Parathyroid adenoma (tissue), 2 donors: Measurements from ENCODE around the gene ARHGAP24.
A peak's percentile ranks its signal among the peaks of the same experiment; 100 is the strongest.

Experiments used
- H2AFZ ChIP-seq: fragments of 300-600 bp; sonication (generic); one replicate; pipeline ENCODE4 v1.7.0; 2017; ENCODE audit warnings: antibody characterized with exemption, mild to moderate bottlenecking
- H3K27ac ChIP-seq: fragments of 300-600 bp; sonication (generic); one replicate; pipeline ENCODE4 v1.7.0; 2017
- H3K27me3 ChIP-seq: fragments of 300-600 bp; sonication (generic); one replicate; pipeline ENCODE4 v1.7.0; 2017; ENCODE audit warnings: low read length; ENCODE audit not compliant: control insufficient read depth, insufficient read depth
- H3K36me3 ChIP-seq: fragments of 300-600 bp; sonication (generic); one replicate; pipeline ENCODE4 v1.7.0; 2017; ENCODE audit warnings: low read length; ENCODE audit not compliant: control insufficient read depth, insufficient read depth
- H3K4me1 ChIP-seq: fragments of 300-600 bp; sonication (generic); one replicate; pipeline ENCODE4 v1.7.0; 2017; ENCODE audit warnings: control low read depth
- H3K4me2 ChIP-seq: fragments of 300-600 bp; sonication (generic); one replicate; pipeline ENCODE4 v1.7.0; 2017; ENCODE audit warnings: low read length
- H3K4me3 ChIP-seq: fragments of 300-600 bp; sonication (generic); one replicate; pipeline ENCODE4 v1.7.0; 2017; ENCODE audit warnings: low read depth, low read length
- H3K79me2 ChIP-seq: fragments of 300-600 bp; sonication (generic); one replicate; pipeline ENCODE4 v1.7.0; 2017; ENCODE audit warnings: control low read depth
- H3K9ac ChIP-seq: fragments of 300-600 bp; sonication (generic); one replicate; pipeline ENCODE4 v1.7.0; 2017; ENCODE audit warnings: mild to moderate bottlenecking
- H3K9me3 ChIP-seq: fragments of 300-600 bp; sonication (generic); one replicate; pipeline ENCODE4 v1.7.0; 2017; ENCODE audit warnings: low read length; ENCODE audit not compliant: control insufficient read depth
- TF ChIP-seq, protein P1 (sequence below): fragments of 300-600 bp; sonication (generic); IDR thresholded peaks from one replicate; pipeline ENCODE4 v1.7.0; 2017; ENCODE audit warnings: antibody characterized with exemption, mild to moderate bottlenecking
- donor health status: primary hyperparathyroidism.

The ARHGAP24 gene

DNA sequence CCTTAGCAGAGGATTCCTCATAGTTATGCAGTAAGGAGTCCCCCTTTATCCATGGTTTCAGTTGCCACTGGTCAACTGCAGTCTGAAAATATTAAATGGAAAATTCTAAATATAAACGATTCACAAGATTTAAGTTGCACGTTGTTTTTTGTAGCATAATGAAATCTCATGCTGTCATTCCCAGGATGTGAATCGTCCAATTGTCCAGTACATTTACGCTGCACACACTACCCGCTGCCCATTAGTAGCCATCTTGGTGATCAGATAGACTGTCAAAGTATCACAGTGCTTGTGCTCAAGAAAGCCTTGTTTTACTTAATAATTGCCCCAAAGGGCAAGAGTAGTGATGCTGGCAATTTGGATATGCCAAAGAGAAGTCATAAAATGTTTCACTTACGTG, 450.1 kb downstream of the ARHGAP24 start:
- Histone ChIP-seq H3K27ac (no peak overlapping the region), H3K36me3 (no peaks in the 10 kb centered on the region), H3K4me3 (no peak overlapping the region), H3K27me3 (no peaks in the 10 kb centered on the region), H3K4me1 (no peaks in the 10 kb centered on the region), H3K9ac (no peak overlapping the region), H2AFZ (no peak overlapping the region), H3K9me3 (no peaks in the 10 kb centered on the region), H3K4me2 (no peak overlapping the region), H3K79me2 (no peaks in the 10 kb centered on the region)
- TF ChIP-seq, protein P1, sequence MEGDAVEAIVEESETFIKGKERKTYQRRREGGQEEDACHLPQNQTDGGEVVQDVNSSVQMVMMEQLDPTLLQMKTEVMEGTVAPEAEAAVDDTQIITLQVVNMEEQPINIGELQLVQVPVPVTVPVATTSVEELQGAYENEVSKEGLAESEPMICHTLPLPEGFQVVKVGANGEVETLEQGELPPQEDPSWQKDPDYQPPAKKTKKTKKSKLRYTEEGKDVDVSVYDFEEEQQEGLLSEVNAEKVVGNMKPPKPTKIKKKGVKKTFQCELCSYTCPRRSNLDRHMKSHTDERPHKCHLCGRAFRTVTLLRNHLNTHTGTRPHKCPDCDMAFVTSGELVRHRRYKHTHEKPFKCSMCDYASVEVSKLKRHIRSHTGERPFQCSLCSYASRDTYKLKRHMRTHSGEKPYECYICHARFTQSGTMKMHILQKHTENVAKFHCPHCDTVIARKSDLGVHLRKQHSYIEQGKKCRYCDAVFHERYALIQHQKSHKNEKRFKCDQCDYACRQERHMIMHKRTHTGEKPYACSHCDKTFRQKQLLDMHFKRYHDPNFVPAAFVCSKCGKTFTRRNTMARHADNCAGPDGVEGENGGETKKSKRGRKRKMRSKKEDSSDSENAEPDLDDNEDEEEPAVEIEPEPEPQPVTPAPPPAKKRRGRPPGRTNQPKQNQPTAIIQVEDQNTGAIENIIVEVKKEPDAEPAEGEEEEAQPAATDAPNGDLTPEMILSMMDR: no peak

DNA sequence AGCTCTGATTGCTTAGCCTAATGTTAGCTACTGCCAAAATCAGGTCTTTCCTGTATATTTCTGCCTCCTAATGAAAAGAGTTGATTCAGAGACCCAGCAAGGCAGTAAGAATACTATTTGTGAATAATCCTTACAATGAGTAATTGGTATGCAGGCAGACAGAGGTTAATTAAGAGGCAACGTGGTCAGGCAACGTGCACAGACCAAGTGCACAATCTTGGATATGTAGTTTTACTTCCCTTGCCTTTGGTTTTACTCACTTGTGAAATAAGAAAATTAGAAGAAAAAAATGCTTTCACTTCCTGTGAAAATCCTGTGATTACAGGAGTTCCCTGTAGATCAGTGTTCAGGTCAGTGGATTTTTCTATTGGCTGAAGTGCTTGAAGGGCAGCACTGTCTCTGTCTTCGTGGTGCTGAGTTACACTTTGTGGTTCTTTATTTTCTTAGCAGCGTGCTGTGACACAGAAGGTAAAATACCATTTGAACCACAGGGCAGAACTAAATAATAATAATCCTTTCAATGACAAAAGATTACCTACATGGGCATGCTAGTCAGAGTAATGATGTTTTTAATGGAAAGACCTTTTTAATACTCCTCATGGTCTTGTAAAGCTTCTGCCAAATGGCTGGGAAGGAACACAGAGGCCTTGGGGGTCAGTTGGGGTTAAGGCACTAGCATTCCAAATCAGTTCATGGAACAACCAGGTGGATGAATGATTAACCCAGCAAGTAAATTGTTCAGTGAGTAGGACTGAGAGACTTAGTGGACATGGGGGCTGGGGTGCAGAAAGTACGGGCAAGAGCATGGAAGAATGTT, 454.0 kb downstream of the ARHGAP24 start:
- TF ChIP-seq, protein P1: no peak
- H3K79me2 ChIP-seq: no peaks in the 10 kb centered on the region
- H3K4me1 ChIP-seq: no peaks in the 10 kb centered on the region
- no peak overlapping the region for H3K27ac ChIP-seq
- H2AFZ ChIP-seq: peak overlapping the region; percentile 33
- H3K27me3 ChIP-seq: no peaks in the 10 kb centered on the region
- no peaks in the 10 kb centered on the region for H3K9me3 ChIP-seq
- no peak overlapping the region for H3K9ac ChIP-seq
- H3K4me3 ChIP-seq: no peak overlapping the region
- no peaks in the 10 kb centered on the region for H3K36me3 ChIP-seq
- H3K4me2 ChIP-seq: no peak overlapping the region

DNA sequence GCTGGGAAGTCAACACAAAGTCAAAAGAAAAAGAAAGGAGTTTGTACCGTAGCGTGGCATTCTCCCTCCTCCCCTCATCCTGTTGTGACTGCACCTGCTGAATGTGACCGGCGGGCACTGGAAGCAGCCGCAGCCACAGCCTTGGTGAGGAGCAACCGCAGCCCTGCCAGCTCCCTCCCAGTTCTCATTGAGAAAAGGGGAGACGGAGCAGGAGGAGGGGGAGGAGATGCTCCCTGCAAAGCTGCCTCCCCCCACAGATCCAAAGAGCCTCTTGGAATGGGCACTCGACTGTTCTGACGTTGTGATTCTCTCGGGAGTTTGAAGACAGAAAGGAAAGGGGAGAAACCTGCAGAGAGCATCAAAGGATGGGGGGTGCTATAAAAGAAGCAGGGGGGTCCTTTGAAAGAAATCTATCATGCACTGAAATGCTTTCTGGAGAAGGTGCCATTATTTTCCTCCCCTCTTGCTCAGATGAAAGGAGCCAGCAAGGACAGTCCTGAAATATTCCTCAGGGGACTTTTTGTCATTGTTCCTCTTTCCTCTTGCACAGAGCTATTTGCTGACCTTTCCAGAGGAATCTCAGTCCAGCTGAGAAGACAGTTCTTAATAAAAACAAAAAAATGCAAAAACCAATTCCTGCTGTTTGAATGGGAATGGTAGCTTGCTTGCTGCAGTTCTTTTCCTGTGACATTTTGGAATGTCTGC, 455.2 kb downstream of the ARHGAP24 start:
- no peaks in the 10 kb centered on the region for H3K27me3 ChIP-seq
- H3K79me2 ChIP-seq: no peaks in the 10 kb centered on the region
- no peaks in the 10 kb centered on the region for H3K36me3 ChIP-seq
- TF ChIP-seq, protein P1: no peak
- peak overlapping the region; percentile 62 for H2AFZ ChIP-seq
- peak overlapping the region; percentile 39 for H3K4me2 ChIP-seq
- no peaks in the 10 kb centered on the region for H3K4me1 ChIP-seq
- H3K9me3 ChIP-seq: no peaks in the 10 kb centered on the region
- no peak overlapping the region for H3K9ac ChIP-seq
- peak overlapping the region; percentile 8 for H3K4me3 ChIP-seq
- no peak overlapping the region for H3K27ac ChIP-seq

DNA sequence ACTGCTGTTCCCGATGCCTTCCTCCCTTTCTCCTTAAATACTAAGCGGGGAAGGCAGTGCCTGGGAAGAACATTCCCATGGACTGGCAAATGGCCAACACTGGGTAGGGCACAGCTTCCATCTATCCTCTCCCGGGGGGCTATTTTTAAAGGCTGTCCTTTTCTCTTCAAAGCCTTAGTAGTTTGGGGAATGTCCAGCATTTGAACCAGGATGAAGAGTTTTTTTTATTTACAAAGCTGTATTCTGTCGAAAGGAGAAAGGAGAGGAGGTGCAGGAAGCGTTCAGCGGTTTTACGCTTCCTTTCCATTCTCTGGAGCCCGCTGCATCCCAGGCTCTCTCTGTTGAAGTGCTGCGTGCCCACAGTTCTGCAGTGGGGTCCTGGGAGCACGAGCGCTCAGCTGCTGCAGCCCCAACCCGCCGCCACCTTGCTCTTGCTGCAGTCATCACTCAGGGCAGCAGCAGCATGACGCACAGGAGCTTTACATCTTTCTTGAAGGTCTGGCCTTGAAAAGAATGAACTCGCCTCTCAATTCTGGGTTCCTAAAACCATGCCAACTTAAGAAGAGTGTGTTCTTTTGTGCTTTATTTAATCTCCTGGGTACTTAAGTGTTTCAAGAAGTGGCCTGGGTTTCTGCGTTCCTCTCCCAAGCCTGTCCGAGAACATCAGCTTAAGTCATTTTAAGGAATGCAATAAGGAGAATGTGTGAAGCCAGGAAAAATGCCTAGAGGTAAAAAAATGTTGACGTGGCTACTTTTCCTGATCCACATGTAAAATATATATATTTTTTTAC, 457.7 kb downstream of the ARHGAP24 start:
- H3K27me3 ChIP-seq: no peaks in the 10 kb centered on the region
- no peaks in the 10 kb centered on the region for H3K79me2 ChIP-seq
- TF ChIP-seq, protein P1: no peak
- H3K27ac ChIP-seq: no peak overlapping the region
- no peaks in the 10 kb centered on the region for H3K4me1 ChIP-seq
- no peaks in the 10 kb centered on the region for H3K9me3 ChIP-seq
- H2AFZ ChIP-seq: no peak overlapping the region
- H3K36me3 ChIP-seq: no peaks in the 10 kb centered on the region
- H3K9ac ChIP-seq: no peak overlapping the region
- H3K4me3 ChIP-seq: no peak overlapping the region
- no peak overlapping the region for H3K4me2 ChIP-seq
